ENCODE results near the gene HCN3.
A peak's percentile ranks its signal among the peaks of the same experiment; 100 is the strongest.
"Not testable (repeated sequence)": the region's sequence is repeated elsewhere in the genome, so short reads cannot be mapped to it uniquely, and the experiment has no call there.

HCN3 gene

DNA sequence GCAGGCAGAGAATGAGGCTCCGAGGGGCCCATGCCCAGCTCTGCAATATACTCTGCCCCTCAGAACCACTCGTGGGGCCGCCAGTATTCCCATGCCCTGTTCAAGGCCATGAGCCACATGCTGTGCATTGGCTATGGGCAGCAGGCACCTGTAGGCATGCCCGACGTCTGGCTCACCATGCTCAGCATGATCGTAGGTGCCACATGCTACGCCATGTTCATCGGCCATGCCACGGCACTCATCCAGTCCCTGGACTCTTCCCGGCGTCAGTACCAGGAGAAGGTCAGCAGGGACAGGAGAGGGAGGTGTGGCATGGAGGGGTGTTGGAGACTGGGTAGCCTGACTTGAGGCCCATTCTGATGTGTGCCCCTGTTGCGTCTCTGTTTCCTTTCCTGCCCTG is 7.2 kb downstream of the HCN3 start:
- DNase-seq (ENCODE audit: low spot score): no peak

DNA sequence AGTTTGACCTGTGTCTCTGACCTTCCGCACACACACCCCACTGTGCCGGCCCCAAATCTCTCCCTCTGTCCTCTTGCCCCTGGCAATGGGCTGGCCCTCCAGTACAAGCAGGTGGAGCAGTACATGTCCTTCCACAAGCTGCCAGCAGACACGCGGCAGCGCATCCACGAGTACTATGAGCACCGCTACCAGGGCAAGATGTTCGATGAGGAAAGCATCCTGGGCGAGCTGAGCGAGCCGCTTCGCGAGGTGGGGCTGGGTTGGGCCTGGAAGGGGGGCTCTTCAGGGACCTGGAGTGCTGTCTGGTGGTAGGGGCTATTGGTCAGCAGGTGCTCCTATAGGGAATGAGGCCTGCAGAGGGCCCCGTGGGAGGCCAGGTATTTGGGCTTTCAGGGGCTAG is 7.8 kb downstream of the HCN3 start:
- DNase-seq (ENCODE audit: low spot score): no peak

DNA sequence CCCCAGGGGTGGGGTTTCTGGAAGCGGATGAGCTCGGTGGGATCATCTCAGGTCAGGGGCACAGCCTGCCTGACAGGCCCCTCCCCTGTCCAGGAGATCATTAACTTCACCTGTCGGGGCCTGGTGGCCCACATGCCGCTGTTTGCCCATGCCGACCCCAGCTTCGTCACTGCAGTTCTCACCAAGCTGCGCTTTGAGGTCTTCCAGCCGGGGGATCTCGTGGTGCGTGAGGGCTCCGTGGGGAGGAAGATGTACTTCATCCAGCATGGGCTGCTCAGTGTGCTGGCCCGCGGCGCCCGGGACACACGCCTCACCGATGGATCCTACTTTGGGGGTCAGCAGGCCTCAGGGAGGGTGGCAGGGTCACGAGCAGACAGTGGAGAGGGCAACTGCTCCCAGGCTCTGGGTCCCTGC is 8.4 kb downstream of the HCN3 start:
- DNase-seq (ENCODE audit: low spot score): no peak

DNA sequence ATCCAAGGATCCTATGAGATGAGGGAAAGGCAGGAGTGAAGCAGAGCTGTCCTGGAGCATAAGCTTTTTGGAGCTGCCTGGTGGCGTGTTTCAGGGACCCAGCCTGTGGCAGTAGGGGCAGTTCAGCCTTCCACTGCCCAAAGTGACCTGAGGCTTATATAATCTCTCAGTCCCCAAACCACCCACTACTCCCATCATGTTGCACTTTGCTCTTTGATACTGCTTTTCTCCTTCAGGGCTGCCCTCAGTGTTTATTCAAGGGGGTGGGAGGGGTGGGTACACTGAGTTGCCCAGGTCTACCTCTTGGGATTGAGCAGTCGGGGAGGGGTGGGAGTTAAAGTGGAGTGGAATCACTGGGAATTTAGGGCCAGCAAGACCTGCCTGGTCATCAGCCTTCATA is 9.3 kb downstream of the HCN3 start:
- DNase-seq (ENCODE audit: low spot score): no peak

DNA sequence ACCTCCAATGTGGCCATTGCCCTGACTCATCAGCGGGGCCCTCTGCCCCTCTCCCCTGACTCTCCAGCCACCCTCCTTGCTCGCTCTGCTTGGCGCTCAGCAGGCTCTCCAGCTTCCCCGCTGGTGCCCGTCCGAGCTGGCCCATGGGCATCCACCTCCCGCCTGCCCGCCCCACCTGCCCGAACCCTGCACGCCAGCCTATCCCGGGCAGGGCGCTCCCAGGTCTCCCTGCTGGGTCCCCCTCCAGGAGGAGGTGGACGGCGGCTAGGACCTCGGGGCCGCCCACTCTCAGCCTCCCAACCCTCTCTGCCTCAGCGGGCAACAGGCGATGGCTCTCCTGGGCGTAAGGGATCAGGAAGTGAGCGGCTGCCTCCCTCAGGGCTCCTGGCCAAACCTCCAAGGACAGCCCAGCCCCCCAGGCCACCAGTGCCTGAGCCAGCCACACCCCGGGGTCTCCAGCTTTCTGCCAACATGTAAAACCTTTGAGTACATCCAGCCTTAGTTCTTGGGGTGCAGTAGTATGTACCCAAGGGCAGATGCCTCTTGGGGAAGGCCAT is 10.8 kb downstream of the HCN3 start:
- DNase-seq (ENCODE audit: low spot score): no peak

DNA sequence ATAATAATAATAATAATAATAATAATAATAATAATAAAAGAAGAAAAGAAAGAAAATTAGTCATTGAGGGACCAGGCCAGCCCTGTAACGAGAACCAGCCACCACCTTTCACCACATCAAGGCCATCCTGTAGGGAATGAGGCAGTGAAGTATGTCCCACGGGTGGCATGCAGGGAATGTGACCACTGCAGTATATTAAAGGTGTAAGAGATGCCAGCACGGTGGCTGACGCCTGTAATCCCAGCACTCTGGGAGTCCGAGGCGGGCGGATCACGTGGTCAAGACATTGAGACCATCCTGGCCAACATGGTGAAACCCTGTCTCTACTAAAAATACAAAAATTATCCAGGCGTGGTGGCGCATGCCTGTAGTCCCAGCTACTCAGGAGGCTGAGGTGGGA is 13.7 kb downstream of the HCN3 start:
- not testable (repeated sequence) for DNase-seq (ENCODE audit: low spot score)

DNA sequence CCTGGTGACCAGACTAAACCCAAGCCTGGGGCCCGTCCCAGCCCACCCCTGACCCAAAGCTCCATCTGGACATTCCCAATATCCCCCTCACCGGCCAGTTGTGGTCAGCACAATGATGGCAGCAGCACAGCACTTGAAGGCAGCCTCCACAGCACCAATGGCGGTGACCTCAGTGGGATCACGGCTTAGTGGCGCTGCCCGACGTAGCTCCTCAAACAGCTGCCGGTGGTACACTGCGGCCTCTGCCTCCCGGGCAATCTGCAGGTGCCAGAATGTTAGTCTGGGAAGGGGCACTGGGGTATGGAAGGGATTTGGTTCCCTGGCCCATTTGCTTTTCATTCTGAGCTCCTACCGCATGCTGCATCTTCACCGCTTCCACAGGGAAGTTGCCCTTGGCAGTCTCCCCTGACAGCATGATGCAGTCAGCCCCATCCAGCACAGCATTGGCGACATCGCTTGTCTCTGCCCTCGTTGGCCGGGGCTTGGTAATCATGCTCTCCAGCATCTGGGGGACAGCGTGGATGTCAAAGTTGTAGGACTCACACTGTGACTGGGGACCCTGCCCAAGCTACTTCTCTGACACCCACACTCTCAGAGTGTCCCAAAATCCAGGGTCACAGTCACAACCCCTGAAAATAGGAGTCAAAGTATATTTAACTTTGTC is 16.0 kb downstream of the HCN3 start:
- no peak for DNase-seq (ENCODE audit: low spot score)

DNA sequence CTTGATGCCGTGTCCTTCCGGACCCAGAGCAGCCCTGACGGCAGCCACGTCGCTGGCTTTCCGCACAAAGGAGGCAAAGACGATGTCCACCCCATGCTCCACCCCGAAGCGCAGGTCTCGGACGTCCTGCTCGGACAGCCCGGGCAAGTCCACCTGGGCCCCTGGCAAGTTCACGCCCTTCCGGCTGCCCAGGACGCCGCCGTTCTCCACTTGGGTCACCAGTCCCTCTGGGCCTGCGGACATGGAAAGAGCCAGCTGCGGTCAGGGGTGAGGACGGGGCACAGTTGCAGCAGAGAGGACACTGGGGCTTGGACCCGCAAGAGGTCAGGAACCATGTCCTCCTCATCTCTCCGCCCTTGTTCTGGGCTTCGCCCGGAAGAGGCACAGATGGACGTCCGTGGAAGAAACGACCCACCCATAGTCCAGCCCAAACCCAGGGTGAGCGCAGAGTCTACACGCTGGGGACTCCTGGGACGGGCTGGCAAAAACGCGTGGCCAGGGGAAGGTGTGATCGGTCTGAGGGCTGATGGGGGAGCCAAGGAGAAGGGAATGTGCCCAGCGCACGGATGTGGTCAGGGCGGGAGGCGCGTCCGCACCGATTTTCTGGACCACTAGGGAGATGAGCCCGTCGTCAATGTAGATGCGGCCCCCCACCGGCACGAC is 17.4 kb downstream of the HCN3 start:
- DNase-seq (ENCODE audit: low spot score): no peak

DNA sequence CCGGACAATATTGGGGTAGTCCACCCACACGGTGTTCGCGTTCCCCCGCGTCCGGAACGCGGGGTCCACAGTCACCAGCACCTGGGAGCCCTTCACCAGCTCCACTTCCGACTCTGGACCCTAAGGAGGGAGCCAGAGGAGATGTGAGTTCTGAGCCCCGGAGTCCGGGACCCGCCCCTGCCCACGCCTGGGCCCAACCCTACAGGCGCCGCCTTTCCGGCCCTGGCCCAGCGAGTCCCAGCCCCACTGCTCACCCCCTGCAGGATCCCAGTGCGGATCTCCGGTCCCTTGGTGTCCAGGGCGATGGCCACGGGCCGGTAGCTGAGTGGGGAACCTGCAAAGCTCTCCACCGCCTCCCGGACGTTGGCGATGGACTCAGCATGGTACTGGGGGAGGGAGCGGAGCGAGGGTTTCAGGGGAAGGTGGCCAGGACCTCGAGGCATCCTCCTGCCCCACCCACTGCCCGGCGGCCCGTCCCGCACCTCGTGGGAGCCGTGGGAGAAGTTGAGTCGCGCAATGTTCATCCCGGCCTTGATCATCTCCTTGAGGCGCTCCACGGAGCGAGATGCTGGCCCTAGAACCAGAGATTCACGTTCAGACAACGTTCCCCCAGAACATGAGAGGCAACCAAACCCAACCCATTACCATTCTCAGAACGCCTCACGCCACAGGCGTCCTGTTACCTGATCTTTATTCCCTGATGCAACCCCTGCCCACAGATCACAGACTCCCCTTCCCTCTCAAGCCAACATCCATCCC is 18.1 kb downstream of the HCN3 start:
- no peak for DNase-seq (ENCODE audit: low spot score)

DNA sequence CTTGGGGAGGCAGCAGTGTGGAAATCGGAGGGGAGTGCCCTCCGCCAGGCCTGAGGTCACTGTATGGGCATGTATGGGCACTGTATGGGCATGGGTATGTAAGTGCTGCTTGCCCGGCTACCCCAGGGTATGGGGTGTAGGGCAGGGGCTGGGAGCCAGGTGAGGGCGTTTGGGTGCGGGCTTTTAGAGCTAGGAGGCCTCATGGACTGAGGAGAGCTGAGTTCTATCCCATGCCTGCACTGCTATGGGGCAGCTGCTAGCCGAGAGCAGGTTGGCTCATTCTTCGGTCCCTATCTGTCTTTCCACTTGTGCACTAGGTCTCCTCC is 18.6 kb downstream of the HCN3 start:
- DNase-seq (ENCODE audit: low spot score): no peak

DNA sequence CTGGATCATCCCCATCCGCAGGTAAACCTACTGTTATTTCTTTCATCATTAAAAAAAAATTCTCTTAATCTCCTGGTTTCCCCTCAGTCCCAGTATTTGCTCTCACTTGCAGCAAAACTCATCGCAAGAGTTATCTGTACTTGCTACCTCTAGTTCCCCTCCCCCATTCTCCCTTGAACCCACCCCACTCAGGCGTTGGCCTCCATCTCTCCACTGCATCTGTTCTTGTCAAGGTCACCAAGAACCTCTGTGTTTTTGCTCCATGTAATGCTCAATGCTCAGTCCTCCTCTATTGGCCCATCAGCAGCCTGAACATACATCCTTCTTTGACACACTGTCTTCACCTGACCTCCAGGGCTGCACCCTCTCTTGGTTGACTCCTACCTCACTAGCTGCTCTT is 19.4 kb downstream of the HCN3 start:
- DNase-seq (ENCODE audit: low spot score): no peak

DNA sequence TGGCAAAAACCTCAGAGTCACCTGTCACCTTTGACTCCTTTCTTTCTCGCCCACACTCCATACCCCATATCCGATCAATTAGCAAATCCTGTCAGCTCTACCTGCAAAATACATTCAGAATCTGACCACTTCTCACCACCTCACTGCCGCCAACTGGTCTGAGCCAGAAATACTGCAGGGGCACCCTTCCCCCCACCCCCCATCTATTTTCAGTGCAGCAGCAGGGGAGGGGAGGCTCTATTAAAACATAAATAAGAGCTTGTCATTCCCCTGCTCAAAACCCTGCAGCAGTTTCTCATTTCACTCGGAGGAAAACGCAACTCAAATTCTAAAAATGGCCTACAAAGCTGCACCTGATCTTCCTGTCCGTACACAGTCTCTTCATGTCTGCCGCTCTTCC is 20.1 kb downstream of the HCN3 start:
- DNase-seq (ENCODE audit: low spot score): no peak

DNA sequence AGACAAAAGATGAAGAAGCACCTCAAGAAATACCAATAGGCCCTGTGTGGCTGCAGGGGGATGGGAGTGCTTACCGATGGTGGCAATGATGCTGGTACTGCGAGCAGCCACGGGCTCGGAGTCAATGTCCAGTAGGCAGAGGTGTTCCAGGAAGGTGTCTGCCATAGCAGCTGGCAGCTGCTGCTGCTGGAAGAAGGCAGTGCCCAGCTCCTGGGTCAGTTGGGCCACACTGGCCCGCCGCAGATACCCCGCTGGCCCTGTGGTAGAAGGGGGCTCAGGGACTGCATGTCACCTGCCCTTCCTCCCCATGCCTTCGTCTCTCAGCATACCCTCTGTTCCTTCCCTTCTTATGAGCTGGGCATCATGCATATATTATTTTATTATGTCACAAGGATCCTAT is 22.8 kb downstream of the HCN3 start:
- no peak for DNase-seq (ENCODE audit: low spot score)

DNA sequence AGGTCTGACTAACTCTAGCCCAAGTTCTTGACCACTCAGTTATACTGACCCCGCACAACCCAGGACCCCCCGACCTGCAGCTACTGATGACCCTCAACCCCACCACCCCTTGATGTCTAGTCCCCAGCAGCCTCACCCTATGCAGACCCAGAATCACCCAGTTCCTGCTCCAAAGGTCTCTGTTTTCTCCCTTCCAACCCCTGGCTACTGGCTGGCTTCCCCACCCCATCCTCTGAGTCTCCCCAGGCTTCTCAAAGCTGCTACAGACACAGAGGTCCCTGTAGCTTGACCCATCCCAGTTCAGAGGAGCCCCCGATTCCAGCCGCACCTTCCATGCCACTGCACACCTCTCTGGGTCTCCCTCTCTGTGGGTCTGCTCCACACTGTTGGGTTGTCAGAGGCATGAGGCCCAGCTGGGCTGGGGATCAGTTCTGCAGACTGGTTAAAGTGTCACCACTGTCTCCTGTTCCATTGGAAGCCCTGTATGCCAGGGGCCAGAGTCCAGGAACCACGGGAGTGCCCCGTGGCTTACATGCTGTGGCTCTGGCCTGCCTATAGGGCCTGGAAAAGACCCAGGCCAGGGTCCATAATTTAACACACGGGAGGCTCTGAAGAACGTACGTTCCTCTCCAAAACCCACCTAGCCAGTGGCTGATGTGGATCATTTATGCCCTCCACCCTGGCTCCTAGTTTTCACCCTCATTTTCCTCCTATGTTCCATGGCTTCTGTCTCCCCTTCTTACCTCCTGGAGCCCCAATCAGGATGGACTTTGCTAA is 23.5 kb downstream of the HCN3 start:
- no peak for DNase-seq (ENCODE audit: low spot score)

DNA sequence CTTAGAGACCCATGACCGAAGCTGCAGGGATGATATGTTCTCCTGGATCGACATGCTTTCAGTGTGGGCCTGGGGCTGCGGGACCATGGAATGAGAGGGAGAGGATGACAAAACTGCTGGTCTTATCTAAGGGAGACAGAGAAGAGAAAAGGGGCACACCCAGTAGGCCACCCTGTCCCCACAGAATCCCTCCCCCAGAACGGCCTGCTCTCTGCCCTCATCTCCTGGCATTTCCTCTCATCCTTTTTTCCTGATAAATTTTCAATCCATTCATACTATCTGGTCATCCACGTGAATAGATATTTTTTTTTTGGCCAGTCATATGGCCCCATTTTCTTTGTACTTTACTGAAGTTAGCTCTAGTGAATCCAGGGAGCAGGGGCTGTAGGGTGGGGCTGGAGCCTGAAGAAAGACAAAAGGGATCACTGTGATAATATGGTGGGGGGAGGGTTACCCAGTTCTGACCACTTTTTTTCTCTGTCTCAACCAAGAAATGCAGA is 24.1 kb downstream of the HCN3 start, which contains the start of gene PKLR:
PKLR (minus strand) TSS at position 97 of the 500 bp plus-strand sequence; CDS start at position 54, 43 bp downstream.
- DNase-seq (ENCODE audit: low spot score): no peak

DNA sequence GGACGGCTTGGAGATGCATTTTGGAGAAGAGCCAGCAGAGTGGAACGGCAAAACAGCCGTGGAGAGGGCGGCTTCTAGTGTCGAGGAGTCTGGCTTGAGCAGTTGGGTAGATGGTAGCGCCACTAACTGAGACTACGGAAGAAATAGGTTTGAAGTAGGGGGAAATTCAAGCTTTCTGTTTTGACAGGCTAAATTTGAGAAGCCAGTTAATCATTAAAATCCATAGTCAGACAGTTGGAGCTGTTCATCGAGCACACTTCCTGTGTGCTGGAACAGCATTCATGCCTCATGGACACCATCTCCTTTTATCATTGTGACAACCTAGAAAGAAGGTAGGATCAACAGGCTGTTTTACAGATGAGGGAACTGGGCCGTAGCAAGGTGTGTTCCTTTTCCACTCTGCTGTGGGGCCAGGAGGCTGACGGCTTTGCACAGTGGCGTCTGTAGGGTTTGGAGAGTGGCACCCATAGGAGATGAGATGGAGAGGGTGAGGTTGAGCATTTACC is 27.3 kb downstream of the HCN3 start:
- no peak for DNase-seq (ENCODE audit: low spot score)

DNA sequence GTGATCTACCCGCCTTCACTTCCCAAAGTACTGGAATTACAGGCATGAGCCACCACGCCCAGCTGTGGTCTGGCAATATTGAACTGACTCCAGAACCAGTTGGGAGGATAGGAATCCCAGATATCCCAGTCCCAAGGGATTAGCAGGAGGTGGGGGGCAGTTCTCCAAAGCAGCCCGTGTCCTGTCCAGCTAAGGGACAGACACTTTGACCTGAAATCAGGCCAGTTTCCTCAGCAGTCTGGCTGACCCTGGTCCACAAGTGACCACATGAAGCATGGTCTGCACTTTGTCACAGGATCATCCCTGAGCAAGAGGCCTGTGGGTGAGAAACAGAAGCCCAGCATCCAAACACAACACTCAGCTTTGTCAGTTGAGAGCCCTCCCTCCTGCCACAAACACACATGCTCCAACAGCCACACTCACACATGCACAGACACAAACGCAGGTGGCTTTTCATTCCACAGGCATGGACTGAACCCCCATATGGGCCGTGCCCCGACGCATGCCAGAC is 28.7 kb downstream of the HCN3 start:
- DNase-seq (ENCODE audit: low spot score): no peak

DNA sequence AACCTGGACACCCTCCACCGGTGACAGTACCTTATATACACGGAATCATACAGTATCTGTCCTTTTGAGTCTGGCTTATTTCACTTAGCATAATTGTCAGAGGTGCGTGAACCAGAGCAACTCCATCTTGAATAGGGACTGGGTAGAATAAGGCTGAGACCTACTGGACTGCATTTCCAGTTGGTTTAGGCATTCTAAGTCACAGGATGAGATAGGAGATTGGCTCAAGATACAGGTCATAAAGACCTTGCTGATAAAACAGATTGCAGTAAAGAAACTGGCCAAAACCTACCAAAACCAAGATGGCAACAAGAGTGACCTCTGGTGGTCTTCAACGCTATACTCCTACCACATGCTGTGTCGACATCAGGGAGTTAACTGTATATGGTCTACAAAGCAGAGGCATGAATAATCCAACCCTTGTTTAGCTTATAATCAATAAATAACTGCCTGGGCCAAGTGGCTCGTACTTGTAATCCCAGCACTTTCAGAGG is 30.0 kb downstream of the HCN3 start:
- no peak for DNase-seq (ENCODE audit: low spot score)

DNA sequence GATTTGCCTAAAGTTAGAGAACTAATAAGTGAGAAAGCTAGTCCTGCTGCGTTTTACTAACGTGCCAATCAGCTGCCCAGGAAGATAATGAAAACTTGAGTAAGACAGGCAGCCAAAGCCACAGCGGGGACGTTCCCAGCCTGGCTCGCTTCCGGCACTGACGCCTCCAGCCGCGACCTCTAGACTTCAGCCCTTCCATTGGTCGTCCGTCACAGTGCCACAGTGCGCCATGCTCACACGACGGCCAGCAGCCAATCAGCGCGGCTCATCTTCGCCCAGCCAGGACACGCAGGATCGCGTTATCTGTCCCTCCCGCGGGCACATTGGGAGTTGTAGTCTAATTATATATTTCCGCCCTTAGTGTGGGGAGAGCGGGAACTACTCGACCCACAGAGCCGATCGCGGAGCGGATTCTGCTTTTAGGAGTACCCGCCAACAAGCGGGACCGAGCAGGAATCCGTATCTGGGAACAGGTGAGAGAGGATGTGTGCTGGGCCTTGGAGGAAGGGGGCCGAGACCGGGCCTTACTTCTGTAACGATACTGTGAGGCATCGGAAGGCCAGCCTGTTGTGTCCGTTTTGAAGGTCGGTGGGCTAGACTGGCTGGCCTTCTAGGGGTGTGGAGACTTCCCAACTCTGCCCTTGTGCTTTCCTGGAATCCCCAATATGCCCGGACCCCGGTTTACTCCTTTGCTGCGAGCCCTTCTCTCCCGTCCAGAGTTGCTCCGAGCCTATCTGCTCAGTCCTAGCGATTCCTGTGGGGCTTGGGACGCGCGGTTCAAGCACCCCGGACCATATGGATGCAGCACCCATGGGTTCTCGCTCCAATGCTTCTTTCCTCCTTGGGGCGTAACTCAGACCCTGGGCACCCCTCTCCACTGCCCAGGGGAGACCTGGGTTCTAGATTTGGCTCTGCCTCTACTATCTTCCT is 31.5 kb downstream of the HCN3 start, which contains the start of gene FDPS:
FDPS (plus strand) TSS at position 374 of the 930 bp plus-strand sequence. CDS start 924 bp downstream, outside the sequence.
- peak; percentile 98 for DNase-seq (ENCODE audit: low spot score)

DNA sequence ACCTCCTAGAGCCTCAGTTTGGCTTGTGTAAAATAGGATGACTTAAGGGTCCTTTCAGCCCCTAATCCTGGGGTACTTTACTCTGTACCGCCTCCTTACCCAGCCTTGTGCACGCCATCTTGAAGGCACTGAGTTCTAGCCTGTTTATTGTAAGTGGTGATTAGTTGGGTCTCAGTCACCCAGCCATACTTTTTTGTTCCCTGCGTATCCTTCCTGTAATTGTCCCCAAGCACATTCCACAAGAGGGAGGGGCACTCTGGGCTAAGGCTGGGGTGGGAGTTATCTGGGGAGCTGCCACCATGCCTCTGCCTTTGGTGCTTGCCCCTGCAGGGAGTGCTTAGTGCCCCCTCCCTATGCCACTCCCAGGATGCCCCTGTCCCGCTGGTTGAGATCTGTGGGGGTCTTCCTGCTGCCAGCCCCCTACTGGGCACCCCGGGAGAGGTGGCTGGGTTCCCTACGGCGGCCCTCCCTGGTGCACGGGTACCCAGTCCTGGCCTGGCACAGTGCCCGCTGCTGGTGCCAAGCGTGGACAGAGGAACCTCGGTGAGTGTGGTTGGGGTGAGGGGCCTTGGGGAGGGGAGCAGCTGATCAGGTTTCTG is 32.3 kb downstream of the HCN3 start:
- no peak for DNase-seq (ENCODE audit: low spot score)
